ENCODE data around the gene APOBEC3A.

Gene APOBEC3A

GRCh38 chr22:38950527-38951295 is 6.7 kb upstream of the APOBEC3A start:
- Histone ChIP-seq H4K20me1 (ENCODE audit: low read depth, low read length) (no peaks in the 10 kb centered on the region), H2AFZ (ENCODE audit: low read depth, low read length, severe bottlenecking) (no peak overlapping the region)

GRCh38 chr22:38951734-38952133 is 5.7 kb upstream of the APOBEC3A start:
- Histone ChIP-seq H3K79me2 (ENCODE audit: insufficient read depth, low read length) (no peaks in the 10 kb centered on the region), H3F3A (ENCODE audit: insufficient read depth) (no peaks in the 10 kb centered on the region), H3K9me3 (ENCODE audit: insufficient read depth, low read length) (no peaks in the 10 kb centered on the region), H3K4me3 (ENCODE audit: insufficient read depth, low read length, poor library complexity, severe bottlenecking) (no peak overlapping the region), H3K4me2 (ENCODE audit: low read depth, low read length, poor library complexity, severe bottlenecking) (no peak overlapping the region), H3K9me2 (replicated peaks; ENCODE audit: insufficient read depth, low read length) (no peaks in the 10 kb centered on the region), H2AFZ (ENCODE audit: low read depth, low read length, severe bottlenecking) (no peak overlapping the region), H3K27me3 (ENCODE audit: low read length) (no peaks in the 10 kb centered on the region), H3K27ac (ENCODE audit: low read depth, low read length) (no peak overlapping the region), H3K36me3 (ENCODE audit: low read length) (no peaks in the 10 kb centered on the region), H3K9ac (ENCODE audit: low read length) (no peak overlapping the region), H4K20me1 (ENCODE audit: low read depth, low read length) (no peaks in the 10 kb centered on the region)
- no peak for TF ChIP-seq EZH2phosphoT487 (conservative IDR thresholded peaks at IDR 0.05; ENCODE audit: low read length)
- TF ChIP-seq, protein P1, sequence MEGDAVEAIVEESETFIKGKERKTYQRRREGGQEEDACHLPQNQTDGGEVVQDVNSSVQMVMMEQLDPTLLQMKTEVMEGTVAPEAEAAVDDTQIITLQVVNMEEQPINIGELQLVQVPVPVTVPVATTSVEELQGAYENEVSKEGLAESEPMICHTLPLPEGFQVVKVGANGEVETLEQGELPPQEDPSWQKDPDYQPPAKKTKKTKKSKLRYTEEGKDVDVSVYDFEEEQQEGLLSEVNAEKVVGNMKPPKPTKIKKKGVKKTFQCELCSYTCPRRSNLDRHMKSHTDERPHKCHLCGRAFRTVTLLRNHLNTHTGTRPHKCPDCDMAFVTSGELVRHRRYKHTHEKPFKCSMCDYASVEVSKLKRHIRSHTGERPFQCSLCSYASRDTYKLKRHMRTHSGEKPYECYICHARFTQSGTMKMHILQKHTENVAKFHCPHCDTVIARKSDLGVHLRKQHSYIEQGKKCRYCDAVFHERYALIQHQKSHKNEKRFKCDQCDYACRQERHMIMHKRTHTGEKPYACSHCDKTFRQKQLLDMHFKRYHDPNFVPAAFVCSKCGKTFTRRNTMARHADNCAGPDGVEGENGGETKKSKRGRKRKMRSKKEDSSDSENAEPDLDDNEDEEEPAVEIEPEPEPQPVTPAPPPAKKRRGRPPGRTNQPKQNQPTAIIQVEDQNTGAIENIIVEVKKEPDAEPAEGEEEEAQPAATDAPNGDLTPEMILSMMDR (IDR thresholded peaks at IDR 0.05; ENCODE audit: insufficient read depth, low read length, poor library complexity, severe bottlenecking) = no peak

More at GRCh38 chr22:38950527-38951295, 6.7 kb upstream of the APOBEC3A start:
- H3K79me2 ChIP-seq (ENCODE audit: insufficient read depth, low read length) = no peaks in the 10 kb centered on the region
- no peak for TF ChIP-seq EZH2phosphoT487 (conservative IDR thresholded peaks at IDR 0.05; ENCODE audit: low read length)
- TF ChIP-seq, protein P1 (IDR thresholded peaks at IDR 0.05; ENCODE audit: insufficient read depth, low read length, poor library complexity, severe bottlenecking) = no peak
- no peak overlapping the region for H3K4me2 ChIP-seq (ENCODE audit: low read depth, low read length, poor library complexity, severe bottlenecking)
- no peaks in the 10 kb centered on the region for H3K27me3 ChIP-seq (ENCODE audit: low read length)
- no peak overlapping the region for H3K4me3 ChIP-seq (ENCODE audit: insufficient read depth, low read length, poor library complexity, severe bottlenecking)
- no peaks in the 10 kb centered on the region for H3K36me3 ChIP-seq (ENCODE audit: low read length)
- no peak overlapping the region for H3K27ac ChIP-seq (ENCODE audit: low read depth, low read length)
- no peaks in the 10 kb centered on the region for H3K9me2 ChIP-seq (replicated peaks; ENCODE audit: insufficient read depth, low read length)
- H3K9me3 ChIP-seq (ENCODE audit: insufficient read depth, low read length) = no peaks in the 10 kb centered on the region
- H3K9ac ChIP-seq (ENCODE audit: low read length) = no peak overlapping the region
- no peaks in the 10 kb centered on the region for H3F3A ChIP-seq (ENCODE audit: insufficient read depth)

GRCh38 chr22:38952281-38952993 is 5.0 kb upstream of the APOBEC3A start:
- H3K9ac ChIP-seq (ENCODE audit: low read length) = no peak overlapping the region
- no peaks in the 10 kb centered on the region for H3F3A ChIP-seq (ENCODE audit: insufficient read depth)
- no peaks in the 10 kb centered on the region for H3K27me3 ChIP-seq (ENCODE audit: low read length)
- H3K79me2 ChIP-seq (ENCODE audit: insufficient read depth, low read length) = no peaks in the 10 kb centered on the region
- no peaks in the 10 kb centered on the region for H3K36me3 ChIP-seq (ENCODE audit: low read length)
- H3K4me2 ChIP-seq (ENCODE audit: low read depth, low read length, poor library complexity, severe bottlenecking) = no peak overlapping the region
- H4K20me1 ChIP-seq (ENCODE audit: low read depth, low read length) = no peaks in the 10 kb centered on the region
- no peaks in the 10 kb centered on the region for H3K9me2 ChIP-seq (replicated peaks; ENCODE audit: insufficient read depth, low read length)
- H3K9me3 ChIP-seq (ENCODE audit: insufficient read depth, low read length) = no peaks in the 10 kb centered on the region
- no peak for TF ChIP-seq EZH2phosphoT487 (conservative IDR thresholded peaks at IDR 0.05; ENCODE audit: low read length)
- TF ChIP-seq, protein P1 (IDR thresholded peaks at IDR 0.05; ENCODE audit: insufficient read depth, low read length, poor library complexity, severe bottlenecking) = no peak
- no peak overlapping the region for H2AFZ ChIP-seq (ENCODE audit: low read depth, low read length, severe bottlenecking)
- H3K4me3 ChIP-seq (ENCODE audit: insufficient read depth, low read length, poor library complexity, severe bottlenecking) = no peak overlapping the region
- H3K27ac ChIP-seq (ENCODE audit: low read depth, low read length) = no peak overlapping the region
